Stimulated activated CD4-positive, alpha-beta T cell treated with anti-CD3 and anti-CD28 coated beads, Interleukin-2, amount 100 ng/mL, for 24 hours (primary cell): ENCODE measurements around the gene PAX8.
"Not testable (repeated sequence)": the region's sequence is repeated elsewhere in the genome, so short reads cannot be mapped to it uniquely, and the experiment has no call there.

Source experiments
- DNase-seq, 2 donors: peaks; one replicate each; pipeline ENCODE4 v3.0.0-alpha.2; 2020

Gene PAX8

DNA sequence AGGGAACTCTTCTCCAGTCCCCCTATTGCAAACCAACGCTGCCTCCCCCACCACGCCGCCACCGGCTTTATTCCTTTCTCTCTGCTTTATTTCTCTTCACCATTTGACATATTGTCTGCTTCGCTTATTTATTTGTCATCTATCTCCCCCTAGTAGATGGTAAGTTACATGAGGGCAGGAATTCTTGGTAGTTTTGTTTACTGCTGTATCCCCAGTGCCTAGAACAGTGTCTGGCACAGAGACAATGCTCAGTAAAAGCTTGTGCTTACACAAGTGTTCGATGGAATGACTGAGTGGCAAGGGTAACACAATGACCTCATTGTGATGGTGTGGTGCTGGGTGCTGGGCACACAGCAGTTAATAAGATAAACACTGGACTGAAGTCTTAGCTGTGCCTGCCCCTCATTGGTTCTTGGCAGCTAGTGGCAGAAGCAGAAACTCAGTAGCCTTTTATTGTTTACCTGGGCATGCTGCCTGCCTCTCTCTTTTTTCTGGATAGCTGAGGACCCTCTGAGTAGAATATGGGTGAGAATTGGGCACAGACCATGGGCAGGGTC, 9.5 kb upstream of the PAX8 start:
- DNase-seq = not testable (repeated sequence)

DNA sequence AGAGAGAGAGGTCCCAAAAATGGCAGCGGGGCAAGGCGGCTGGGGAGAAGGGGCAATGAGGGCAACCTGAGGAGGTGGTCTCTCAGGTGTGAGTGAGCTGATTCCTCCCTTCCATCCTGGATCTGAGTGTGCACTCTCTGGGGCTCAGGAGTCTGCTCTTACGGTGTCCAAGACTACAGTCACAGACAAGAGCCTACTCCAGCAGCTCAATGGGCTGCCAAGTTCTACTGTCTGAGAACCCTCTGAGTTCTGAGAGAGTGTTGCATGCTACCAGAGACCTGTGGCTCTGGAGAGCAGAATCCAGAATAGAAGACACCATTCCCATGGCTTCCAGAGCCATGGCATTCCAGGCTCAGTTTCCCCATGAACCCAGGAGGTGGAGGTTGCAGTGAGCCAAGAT, 7.1 kb upstream of the PAX8 start:
- no peak for DNase-seq

DNA sequence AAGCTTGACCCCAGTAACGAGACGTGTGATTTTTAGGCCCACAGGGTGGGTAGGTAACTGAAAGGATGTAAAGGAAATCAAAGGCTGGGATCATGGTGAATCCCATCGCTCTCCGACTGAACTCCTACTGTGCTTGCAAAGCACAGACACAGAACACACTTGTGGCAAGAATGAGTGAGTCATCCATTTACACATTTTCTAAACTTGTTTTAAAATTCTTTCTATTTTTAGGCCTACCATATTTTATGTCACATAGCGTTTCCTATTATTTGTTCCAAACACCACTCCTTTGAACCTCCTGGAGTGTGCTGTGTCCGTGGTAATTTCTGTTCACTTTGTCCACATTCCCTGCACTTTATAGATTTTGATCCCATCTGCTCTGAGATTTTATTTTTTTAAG, 6.3 kb upstream of the PAX8 start:
- DNase-seq = not testable (repeated sequence)

DNA sequence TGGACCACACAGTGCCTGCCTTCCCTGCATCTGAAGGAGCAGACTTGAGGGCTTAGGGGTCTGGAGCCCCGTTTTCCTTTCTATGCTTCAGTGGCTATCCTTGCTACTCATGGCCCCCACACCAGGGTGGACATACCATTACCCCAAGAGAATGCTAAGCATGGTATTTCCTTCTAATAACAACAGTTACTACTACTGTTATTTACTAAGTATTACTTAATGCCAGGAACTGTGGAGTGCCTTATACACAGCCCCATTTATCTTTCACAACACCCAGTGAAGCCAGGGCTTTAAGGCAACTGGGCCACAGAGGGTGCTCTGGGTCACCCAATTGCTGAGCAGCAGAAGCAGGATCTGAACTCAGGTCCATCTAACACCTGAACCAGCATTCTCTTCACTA, 5.8 kb upstream of the PAX8 start:
- DNase-seq = no peak

DNA sequence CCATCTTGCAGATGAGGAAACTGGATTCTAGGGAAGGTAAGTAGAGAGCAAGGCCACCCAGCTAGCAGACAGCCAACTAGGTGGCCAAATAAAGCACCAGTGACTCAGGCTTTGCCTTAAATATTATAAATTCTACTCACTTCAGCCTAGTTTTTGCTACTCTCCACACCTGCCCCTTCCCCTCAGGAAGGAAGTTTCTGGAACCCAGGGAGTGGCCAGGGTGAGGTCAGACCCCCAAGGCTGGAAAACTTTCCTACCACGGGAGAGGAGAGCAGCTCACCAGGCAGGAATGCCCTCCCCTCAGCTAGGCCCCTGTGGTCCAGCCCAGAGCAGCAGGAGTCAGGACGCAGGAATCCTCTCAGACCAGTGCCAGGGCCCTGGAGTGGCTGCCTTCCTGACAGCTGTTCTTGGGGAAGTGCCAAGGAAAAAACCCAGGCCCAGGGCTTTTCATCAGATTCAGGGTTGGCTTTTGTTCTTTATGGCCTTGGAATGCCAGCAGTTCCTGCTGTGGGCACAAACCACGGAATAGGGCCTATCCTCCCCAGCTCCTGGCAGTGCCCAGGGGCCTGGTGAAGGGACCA, 5.1 kb upstream of the PAX8 start:
- DNase-seq = no peak

DNA sequence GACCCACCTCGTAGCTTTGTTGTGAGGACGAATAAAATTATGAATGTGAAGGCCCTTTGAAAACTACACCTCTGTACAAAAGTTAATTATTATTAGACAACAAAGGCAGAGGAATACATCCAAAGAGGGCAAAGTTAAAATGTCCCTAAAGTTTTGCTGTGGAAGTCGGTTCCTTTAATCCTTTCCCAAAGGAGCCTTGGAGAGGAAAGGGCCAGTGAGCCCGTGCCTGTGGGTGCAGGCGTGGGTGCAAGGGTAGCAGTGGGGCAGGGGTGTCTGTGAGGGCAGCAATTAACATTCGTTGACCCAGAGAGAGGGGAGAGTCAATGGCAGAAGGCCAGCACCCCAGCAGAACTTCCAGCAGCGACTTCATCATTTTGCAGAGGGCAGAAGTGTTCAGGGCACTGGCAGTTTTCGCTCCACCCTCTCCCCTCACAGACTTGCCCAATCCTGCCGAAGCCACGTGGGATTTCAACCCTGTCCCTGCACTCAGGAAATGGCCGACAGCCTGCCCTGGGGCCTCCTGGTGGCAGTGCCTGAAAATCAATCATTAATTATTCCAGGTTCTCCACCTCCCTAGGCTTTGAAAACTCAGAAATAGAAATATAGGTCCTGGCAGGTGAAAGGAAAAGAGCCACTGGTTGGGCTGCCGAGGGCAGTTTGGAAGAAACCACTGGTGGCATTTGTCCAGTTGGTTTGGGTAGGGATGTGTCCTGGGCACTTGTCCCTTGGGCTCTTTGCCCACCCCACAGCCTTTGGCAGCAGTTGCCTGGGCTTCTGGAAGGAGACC, 4.2 kb upstream of the PAX8 start:
- no peak for DNase-seq

DNA sequence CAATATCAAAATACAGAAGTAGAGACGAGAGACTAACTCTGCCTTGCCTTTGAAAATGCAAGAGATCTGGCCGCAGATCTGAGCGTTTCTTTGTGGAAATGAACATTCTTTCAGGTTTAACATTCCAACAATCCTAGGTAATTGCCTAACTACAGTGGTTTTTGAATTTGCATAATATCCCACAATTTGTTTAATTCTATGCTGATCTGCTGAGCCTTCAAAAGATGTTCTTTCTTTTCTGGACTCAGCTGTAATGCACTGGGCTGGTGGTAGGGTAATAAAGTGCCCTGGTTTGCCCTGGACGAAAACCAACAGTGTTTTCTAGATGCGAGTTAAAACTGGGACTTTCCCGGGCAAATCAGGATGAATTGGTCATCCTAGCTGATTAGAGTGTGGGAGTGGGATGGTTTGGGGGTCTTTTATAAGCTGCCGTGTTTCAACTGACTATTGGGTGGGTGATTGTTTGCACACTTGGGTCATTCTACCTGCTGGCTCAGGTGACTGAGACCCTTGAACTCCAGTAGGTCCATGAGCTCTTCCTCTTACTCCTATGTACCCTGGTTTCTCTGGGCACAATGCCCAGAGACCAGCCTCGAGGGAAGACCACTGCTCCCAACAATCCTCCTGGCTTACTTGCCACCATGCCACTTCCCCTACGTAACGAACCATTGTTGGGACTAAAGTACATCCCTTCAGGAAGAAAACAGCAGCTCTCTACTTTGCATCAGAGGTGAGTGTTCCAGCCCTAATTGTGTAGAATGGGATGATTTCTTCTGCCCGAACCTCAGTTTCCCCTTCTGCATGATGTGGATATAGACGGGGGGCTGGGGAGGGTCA, 3.4 kb upstream of the PAX8 start:
- no peak for DNase-seq

DNA sequence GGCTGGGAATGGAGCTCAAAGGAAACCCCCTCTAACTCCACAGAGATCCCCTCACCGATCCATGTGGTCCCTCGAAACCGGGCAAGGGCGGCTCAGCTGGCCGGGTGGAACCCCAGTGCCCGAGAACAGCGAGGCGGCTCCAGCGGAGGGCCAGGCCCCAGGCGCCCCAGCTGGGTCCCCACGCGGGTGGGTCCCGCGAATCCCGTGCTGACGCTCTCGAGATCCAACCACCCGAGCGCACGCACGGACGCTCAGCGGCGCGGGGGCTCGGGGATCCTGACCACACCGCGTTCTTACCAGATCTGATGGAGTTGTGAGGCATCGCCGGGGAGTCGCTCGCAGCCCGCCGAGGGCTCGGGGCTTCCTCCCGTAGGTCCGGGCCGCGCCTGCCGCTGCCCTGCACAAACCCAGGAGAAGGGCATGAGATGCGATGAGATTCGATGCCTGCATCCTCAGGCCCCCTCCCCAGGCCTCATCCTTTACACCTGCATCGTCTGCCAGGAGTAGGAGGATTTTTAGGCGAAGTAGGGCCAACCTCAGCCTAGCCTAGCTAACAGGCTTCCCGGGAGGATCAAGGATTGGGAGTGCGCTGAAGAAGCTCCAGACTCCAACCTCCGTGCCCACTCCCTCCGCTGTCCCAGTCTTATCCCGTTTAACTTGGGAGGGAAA, 514 bp downstream of the PAX8 start:
- DNase-seq = no peak

DNA sequence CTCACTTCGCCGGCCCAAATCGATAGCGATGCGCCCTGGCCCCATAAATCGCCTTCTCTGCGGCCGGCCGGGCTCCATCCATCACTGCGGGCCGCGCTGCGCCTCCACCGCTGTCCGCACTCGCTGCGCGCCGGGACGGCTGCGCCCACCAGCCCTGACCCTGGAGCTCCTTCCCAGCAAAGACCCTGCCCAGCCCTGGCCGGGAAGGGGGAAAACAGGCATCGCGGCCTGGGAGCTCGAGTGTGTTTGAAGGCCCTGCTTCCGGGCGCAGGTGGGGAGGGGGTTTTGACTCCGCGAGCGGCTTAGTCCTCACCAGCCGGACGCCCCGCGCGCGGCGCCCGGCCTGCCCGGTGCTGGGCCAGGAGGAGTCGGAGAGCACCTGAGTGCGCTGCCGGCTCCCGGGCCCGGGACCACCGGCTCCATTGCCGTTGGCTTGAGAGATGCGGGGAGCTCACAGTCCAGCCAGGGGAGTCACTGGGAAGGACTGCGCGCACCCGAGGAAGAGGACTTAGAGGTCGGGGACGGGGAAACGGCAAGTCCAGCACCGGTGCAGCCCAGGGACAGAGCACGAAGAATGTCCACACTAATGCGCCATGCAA, 1.1 kb downstream of the PAX8 start:
- DNase-seq = peak in 1 of 2 donors; percentile 6

DNA sequence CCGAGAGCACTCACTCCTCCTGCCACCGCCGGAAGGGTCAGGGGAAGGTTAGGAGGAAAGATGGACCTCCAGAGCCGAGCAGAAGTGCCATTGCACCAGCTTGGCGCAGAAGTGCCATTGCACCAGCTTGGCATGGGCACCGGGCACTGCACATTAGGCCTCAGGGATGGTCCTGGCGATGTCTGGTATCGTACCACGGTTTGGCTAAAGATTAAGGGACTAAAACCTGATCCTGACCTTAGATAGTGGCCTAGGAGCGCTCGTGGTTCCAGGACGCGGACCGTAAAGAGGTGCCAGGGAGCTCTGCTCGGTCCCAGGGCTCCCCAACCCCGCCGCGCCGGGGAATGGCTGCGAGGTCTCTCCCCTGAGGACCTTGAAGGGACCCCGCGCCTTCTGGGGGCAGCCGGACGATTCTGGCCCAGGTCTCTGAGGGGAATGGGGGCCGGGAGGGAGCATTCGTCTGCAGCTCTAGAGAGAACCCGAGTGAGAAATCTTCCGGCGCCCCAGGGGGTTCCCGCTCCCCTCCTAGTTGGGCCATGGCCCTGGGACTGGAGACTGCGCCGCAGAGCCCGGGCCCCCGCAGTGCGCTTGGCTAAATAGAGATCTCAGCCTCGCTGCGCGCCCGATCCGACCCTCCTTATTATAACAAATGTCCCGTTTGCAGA, 1.8 kb downstream of the PAX8 start:
- peak in 1 of 2 donors; percentile 6 for DNase-seq

DNA sequence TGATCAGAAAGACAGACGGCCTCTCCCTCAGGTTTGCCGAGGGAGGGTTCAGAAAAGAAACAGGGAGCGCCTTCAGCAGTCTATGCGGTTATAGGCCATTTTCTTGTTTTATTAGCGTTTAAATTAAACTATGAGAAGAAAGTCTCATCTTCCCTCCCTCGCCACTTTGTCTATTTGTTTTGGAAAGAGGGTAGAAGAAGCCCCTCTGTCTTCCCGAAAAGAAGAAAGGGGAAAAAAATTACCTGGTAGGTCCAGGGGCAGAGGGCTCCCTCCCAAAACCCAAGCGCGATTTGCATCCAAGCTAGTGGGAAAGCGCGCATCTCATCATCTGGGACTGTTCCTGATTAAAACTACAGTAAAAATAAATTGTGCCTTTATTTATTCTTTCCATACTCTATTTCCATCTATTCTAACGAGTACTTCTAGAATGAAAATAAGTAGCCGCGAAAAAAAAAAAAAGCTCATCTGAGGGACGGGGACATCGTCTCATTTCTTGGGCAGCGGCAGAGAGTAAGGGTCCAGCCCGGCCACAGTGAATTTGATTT, 2.4 kb downstream of the PAX8 start:
- DNase-seq = no peak

DNA sequence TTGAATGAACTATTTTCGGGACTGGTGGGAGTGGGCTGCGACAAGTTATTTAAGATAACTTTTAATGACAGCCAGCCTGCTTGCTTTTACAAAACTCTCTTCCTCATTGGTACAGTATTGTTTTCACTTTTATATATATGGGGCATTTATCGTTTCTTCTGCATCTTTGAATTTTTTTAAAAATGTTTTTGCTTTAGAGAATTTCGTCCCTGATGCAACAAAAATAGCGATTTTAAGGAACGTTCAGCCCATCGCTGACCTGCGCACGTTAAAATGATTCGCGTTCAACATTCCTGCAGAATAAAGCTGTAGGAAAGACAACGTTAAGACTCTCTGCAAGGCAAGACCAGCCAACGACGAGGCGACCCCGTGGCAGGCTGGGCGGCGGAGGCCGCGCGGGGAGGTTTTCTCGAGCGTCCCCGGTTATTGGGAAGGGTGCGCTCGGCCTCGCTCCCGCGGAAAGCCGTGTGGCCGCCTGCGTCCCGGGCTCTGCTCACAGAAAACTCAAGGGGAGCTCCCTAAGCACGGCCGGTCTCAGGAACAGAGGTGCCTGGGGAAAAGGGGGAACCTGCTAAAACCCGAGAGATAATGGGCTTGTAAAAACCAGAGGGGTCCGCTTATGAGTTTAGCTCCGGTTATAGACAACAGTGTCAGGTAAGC, 3.0 kb downstream of the PAX8 start:
- DNase-seq = no peak

DNA sequence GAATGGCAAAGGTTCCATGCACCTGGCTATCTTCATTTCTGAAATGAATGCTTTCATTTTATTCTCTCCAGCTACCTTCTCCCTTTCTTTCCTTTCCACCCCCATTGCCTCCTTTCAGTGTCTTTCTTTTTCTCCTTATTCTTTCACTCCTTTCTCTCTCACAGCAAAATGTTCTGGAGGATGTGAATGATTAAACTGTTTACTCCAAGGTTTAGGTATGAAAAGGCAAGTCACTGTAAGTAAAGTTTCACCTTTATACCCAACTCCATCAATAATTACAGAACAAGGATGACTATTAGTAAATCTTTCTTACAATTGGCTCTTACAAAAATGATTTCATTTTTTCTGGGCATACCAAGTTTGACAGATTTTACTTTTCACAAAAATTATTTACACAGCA, 4.3 kb downstream of the PAX8 start:
- DNase-seq = no peak

DNA sequence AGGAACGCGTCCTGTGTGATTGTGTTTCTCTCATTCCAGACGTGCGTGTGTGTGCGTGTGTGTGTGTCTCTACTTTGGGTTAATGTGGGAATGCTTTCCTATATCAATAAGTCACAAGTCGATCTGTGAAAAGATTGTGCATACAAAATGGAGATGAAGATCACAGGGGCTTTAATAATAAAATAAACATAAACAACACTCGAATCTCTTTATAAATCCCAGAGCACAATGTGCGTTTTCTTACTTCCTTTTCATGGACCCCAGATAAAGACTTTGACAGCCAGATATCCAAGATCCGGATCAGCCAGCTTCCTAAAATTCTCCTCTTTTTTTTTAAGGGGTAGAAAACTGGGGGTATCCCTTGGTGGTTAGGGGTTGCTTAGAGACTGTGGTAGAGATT, 4.7 kb downstream of the PAX8 start:
- DNase-seq = no peak

DNA sequence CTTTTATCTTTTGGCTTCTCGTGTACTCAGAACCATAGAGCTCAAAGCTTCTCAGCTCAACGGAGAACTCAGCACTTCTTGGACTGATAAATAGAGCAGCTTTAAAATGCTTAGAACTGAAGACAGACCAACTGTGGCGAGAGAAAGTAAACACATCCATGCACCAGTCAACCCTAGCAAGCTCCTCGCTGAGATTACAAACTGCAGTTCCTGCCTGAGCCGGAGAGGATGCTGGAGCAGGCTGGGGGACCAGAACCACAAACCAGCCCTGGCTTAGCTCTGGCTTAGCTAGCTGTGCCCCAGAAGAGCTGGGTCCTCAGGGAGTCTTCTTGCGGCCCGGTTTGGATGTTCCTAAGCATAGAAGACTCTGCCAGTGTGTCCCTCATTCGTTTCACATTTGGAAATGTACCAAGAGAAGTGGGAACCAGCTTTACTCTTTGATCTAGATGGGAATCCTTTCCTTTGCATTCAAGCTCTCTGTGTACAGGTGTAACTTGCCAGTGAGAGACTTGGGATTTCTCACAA, 5.6 kb downstream of the PAX8 start:
- DNase-seq = no peak

DNA sequence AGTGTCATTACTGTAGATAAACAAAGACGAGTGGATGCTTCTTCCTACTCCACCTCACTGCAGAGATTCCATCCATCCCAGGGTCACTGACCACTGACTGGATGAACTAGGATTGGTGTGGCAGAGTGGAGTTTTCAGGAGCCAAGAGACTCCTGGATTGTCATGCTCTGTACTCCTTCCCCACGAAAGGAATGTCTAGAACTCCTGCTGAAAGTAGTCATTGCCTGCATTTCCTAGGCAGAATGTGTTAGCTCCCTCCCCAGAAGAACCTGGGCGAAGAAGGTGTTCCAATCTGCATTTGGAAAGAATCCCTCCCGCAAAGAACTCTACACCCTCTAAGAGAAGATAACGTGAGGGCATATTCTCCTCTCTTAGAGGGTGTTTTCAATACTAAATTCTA, 6.2 kb downstream of the PAX8 start:
- no peak for DNase-seq

DNA sequence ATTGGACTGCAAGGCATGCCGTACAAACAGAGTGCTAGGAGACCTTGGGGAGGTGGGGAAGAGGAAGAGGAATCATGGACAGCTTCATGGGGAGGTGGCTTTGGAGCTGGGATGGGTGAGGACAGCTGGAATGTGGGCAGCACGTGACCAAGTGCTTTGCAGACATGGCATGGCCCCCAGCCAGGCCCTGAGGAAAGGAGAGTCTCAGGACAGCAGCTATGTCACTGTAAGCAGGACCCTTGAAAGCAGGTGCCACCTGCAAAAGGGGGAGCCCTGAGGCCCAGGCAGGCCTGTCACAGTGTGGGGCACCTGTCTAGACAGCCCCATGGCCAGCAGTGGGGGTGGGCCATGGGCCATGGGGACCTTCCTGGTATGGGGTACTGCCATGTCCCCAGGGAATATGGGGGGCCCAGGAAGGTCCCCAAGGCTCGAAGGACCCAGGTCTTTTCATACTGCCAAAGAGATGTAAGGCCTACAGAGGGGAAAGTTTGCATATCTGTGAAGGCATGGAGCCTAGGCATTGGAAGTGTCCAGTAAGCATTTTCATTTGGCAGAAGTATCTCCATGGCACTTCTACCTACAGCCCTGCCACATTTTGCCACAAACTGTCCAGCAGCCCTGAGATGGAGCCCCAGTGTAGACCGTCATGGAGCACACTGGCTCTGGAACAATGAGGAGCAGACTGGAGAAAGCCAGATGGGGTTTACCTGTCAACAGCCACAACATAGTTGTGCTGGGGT, 9.9 kb downstream of the PAX8 start:
- DNase-seq = no peak

DNA sequence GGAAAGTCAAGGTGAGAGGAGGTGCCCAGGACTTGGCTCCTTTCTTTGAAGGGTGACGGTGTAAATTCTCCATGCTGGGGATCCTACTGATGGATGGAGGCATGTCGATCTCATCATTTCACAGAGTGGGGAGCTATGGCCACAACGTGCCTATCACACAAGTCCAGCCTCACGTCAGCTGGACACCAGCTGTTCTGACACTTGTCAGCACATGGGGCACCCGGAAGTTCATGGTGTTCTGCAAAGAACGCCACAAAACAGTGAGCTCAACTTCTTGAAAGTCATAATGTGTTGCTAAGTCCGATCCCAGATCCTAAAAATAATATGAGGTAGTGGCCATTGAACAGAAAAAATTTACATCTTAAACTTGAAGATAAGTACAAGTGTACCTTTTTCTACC, 12.3 kb downstream of the PAX8 start:
- DNase-seq = no peak

DNA sequence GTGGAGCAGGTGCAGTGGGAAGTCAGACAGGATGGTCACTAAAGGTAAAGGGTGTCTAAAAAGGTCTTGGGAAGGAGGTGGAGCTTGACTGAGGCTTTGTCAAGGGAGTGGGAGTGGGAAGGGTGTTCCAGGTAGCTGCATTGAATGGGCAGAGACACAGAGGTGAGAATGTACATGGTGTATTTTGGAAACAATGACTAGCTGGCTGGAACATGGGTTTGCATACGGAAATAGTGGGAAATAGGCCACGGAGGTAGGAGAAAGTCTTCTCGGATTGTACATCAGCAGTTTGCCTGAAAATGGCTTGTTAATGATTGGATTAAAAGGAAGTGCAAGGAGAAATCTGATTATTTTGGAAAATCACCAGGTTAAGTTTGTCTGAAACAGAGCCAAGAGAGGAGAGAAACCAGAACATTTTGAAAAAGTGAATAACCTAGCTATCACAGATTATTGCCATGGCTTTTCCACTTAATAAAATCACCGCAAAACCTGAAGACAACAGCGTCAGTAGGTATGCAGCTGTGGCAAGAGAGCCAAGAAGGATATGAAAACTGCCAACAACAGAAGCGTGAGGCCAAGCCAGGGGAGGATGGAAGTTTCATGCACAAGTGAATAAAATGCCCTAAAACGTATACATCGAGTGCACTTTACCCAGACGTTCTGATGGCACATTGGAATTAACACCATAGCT, 13.9 kb downstream of the PAX8 start:
- DNase-seq = no peak

DNA sequence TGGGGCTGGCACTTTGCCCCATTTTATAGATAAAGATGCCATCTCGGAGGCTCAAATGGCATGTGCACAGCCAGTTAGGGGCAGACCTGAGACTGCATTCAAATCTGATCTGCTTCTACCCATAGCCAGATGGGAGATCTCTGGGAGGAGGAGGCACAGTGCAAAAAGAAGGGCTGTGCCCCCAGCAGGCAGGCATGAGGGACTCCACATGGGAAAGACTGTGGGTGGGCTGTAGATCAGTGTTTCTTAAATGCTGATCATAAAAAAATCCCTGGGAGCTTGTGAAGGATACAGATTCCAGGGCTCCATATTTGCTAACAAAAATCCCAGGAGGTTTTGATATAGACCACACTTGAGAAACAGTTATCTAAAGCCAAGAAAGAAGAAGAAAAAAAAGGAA, 15.2 kb downstream of the PAX8 start:
- no peak for DNase-seq
